GM06990 (cell line): ENCODE measurements around the gene SMIM45.

Experiments
- DNase-seq: peaks from one replicate; pipeline ENCODE4 v3.0.0-alpha.2; 2011; ENCODE audit not compliant: insufficient read length; ENCODE audit errors: extremely low read depth
- H3K27me3 ChIP-seq: replicated peaks from 2 replicates; pipeline ENCODE4 v1.6.0; 2011; ENCODE audit warnings: low read length; ENCODE audit not compliant: control insufficient read depth, insufficient read depth
- H3K36me3 ChIP-seq: 2 replicates; pipeline ENCODE4 v1.5.1; 2011; ENCODE audit warnings: low read length; ENCODE audit not compliant: control insufficient read depth, insufficient read depth
- H3K4me3 ChIP-seq: replicated peaks from 2 replicates; pipeline ENCODE4 v1.5.1; 2011; ENCODE audit warnings: low read depth, mild to moderate bottlenecking, control low read depth, low read length
- TF ChIP-seq, protein P1 (sequence below): IDR thresholded peaks from 2 replicates; pipeline ENCODE4 v1.5.1; 2011; ENCODE audit warnings: low read length, control low read depth, mild to moderate bottlenecking, inconsistent platforms; ENCODE audit not compliant: insufficient read depth, poor library complexity, severe bottlenecking

Gene SMIM45

GRCh38 chr22:41907436-41908401 is 44.2 kb upstream of the SMIM45 start:
- TF ChIP-seq, protein P1, sequence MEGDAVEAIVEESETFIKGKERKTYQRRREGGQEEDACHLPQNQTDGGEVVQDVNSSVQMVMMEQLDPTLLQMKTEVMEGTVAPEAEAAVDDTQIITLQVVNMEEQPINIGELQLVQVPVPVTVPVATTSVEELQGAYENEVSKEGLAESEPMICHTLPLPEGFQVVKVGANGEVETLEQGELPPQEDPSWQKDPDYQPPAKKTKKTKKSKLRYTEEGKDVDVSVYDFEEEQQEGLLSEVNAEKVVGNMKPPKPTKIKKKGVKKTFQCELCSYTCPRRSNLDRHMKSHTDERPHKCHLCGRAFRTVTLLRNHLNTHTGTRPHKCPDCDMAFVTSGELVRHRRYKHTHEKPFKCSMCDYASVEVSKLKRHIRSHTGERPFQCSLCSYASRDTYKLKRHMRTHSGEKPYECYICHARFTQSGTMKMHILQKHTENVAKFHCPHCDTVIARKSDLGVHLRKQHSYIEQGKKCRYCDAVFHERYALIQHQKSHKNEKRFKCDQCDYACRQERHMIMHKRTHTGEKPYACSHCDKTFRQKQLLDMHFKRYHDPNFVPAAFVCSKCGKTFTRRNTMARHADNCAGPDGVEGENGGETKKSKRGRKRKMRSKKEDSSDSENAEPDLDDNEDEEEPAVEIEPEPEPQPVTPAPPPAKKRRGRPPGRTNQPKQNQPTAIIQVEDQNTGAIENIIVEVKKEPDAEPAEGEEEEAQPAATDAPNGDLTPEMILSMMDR, result no peak
- Histone ChIP-seq H3K4me3 (no peak overlapping the region), H3K27me3 (no peaks in the 10 kb centered on the region), H3K36me3 (peaks cover 29% of the 10 kb centered on the region)
- DNase-seq, result peak; percentile 19

- H3K4me3 ChIP-seq, result no peak overlapping the region
- TF ChIP-seq, protein P1, result no peak
- peaks cover 2% of the 10 kb centered on the region; the same call in 1 of the 2 replicates for H3K27me3 ChIP-seq
- DNase-seq, result peak; percentile 25
- peaks cover 26% of the 10 kb centered on the region for H3K36me3 ChIP-seq
Observed at GRCh38 chr22:41908411-41909309, 43.3 kb upstream of the SMIM45 start.

DNA sequence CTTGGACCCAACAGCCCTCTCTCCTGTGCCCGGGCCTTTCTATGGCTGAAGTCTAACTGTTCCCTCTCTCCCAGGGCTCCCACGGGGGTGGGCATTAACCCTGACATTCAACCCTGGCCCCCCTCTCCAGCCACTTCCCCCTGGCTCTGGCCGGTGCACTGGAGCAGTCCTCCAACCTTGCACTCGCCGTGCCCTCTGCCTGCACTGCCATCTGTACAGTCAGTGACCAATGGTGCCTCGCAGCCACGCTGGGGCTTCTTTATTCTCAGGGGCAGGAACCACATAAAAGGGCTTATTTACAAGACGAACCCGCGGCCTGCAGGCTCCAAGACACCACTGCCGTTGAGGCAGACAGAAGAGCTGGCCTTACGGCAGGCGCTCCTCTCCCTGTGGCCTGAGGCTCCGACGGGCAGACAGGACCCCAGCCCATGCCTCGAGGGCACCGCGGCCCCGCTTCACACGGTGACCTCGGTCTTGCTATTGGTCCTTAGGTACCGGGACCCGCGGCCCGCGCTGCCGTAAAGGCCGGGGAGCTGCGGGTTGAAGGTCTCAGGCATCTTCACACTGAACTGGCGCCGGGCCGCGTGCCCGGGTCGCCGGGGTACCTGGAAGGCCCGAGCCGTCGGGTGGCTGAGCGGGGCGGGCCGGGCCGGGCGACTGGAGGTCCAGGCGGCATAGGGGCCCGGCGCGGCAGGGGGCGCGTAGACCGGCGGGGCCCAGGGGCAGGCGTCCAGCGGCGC is 42.5 kb upstream of the SMIM45 start:
- TF ChIP-seq, protein P1, result no peak
- peak; percentile 41 for DNase-seq
- H3K36me3 ChIP-seq, result peaks cover 24% of the 10 kb centered on the region
- no peak overlapping the region for H3K4me3 ChIP-seq
- H3K27me3 ChIP-seq, result peaks cover 2% of the 10 kb centered on the region; the same call in 1 of the 2 replicates

DNA sequence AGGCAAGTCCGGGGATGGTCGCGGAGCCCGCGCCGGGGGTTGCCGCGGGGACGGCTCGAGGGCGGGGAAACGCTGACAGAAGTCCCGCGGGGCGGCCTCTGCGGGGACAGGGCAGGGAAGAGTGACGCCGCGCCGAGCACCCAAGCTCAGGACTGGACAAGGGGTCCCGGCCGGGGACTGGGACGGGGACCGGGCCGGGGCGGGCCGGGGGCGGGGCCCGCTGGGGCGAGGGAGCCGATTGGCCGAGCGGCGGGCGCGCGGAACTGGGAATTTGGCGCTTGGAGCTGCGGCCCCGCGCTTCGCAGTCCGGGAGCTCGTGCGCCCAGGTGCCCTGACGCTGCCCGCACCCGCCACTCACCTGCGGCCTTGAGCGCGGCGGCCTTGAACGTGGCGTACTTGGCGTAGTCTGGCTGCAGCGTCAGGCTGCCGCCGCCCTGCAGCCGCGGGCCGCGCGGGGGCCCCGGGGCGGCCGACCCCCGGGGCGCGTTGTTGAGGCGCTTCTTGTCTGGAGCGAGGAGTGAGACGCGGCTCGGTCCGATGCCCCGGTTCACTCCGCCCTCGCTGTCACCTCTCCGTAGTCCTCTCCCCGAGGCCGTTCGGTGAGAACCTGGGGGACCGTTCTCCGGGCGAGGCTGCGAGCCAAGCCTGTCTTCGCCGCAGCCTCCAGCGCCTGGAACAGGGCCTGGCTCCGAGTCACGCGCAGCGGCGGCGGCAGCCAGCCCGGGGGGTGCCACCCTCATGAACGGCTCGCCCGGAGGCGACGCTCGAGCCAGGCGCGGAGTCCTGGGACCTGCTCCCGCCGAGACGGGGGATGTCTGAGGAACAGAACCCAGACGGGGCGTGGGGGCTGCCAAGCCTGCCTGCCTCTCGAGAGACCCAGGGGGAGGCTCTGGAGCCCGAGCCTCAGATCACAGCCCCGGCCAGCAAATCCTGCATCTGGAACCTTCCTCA is 41.6 kb upstream of the SMIM45 start:
- DNase-seq, result peak; percentile 25
- peaks cover 2% of the 10 kb centered on the region; the same call in 1 of the 2 replicates for H3K27me3 ChIP-seq

More for the DNA sequence above, 41.6 kb upstream of the SMIM45 start:
- Histone ChIP-seq H3K36me3 (peaks cover 17% of the 10 kb centered on the region), H3K4me3 (no peak overlapping the region; the same call in 1 of the 2 replicates)
- TF ChIP-seq, protein P1, result no peak
